Activated CD8-positive, alpha-beta memory T cell treated with anti-CD3 and anti-CD28 coated beads, Interleukin-2, amount 50 U/mL, for 24 hours (primary cell): Measurements from ENCODE around the gene UBE2E1.
"Not testable (repeated sequence)": the region's sequence is repeated elsewhere in the genome, so short reads cannot be mapped to it uniquely, and the experiment has no call there.

Source experiments
- DNase-seq: peaks from one replicate; pipeline ENCODE4 v3.0.0-alpha.2; 2020; ENCODE audit errors: extremely low read depth

UBE2E1 gene

DNA sequence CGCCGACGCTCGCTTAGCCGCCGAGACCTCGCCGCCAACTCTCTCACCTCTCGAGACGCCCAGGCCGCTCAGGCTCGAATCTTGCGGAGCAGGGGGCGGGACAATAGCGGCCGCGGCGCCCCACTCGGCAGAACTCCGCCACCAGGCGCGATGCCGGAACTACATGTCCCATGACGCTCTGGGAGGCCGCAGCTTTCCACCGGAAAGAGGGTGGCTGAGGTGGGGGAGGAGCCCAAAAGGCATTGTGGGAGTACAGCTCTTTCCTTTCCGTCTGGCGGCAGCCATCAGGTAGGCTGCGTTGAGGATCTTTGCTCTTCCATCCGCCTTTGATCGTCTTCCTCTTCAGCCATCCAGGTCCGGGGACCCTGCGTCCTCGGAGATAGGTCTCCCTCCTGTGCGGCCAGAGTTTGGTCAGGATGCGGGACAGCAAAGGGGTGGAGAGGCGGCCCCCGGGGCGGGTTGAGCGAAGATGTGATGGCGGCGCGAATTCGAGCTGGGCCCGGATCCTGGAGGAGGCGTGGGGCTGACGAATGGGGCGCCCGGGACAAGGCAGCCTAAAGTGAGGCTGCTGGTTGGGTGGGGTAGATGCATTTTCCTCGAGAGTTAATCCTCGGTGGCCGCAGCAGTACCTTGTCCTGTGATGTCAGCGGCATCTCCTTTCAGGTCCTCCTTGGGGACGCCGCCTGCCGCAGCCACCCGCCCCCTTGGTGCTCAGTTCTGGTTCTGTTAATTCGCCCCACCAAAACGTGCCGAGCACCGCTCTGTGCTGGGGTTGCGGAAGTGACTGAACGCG is 111.3 kb downstream of the UBE2E1 start, which contains the start of the genes NKIRAS1 and RPL15:
Gene NKIRAS1, minus strand, starts transcription at position 105 of the 793 bp plus-strand sequence. CDS start 6,086 bp downstream, outside the sequence.
Gene RPL15, plus strand, starts transcription at position 247 of the 793 bp plus-strand sequence. CDS start 728 bp downstream, outside the sequence.
- peak; percentile 94 for DNase-seq

DNA sequence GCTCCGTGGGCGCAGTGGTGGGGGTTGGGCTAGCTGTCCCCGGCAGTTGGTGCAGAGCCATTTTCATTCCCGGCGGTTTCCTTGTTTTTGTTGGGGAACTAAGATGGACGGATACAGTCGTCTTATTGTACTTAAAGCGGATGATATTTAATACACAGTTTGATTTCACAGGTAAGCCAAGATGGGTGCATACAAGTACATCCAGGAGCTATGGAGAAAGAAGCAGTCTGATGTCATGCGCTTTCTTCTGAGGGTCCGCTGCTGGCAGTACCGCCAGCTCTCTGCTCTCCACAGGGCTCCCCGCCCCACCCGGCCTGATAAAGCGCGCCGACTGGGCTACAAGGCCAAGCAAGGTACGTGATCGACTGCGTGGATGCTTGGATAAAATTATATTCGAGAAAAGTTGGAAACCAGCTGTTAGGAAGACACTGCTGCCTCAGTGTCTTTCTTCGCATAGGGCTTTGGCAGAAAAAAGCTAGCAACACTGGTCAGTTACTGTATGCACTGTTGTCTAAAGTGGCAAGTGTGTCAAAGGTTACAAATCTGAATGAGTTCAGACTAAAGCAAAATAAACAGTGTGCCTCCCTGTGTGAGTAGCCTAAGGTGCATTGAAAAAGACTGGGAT is 112.0 kb downstream of the UBE2E1 start:
- DNase-seq, result not testable (repeated sequence)

- not testable (repeated sequence) for DNase-seq
These were observed 112.6 kb downstream of the UBE2E1 start for GRCh38 chr3:23918331-23918730.

- no peak for DNase-seq
These were observed 113.9 kb downstream of the UBE2E1 start for GRCh38 chr3:23919628-23920027.

DNA sequence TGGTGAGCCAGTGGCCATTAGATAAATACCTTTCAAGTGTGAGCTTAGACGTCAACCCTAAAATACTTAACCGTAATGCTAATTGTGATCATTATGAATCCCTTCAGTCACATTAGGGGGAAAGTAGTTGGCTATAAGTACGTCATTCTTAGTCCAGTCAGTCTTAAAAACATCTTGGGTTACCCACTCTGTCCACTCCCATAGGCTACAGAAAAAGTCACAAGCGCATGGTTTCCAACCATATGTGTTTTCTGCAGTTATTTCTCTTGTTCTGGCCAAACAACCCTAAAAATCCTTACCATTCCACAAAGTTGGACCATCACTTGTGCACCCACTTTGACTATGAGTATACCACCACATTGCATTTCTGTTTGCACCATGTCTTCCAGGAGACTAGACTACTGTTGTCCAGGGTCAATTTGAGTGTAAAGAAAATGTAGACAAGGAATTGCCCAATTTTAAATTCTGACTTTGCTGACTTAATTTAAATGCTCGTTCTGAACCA is 114.4 kb downstream of the UBE2E1 start:
- no peak for DNase-seq

DNA sequence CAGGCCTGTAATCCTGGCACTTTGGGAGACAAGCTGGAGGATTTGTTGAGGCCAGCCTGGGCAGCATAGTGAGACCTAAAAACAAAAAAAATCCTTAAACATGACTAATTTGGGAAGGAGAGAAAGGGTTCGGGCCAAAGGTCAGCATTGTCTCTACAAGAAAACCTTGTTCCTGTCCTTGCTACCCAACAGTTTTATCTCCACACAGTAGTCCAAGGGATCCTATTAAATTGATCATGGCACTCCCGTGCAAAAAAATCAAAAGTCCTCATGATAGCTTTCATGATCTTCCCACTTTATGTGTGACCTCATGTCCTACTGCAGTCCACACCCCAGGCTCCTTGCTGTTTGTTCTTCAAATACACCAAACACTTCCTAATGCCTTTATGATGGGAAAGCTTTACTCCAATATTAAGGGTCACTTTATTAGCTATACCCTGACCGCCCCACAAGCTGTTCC is 115.3 kb downstream of the UBE2E1 start:
- DNase-seq, result no peak

DNA sequence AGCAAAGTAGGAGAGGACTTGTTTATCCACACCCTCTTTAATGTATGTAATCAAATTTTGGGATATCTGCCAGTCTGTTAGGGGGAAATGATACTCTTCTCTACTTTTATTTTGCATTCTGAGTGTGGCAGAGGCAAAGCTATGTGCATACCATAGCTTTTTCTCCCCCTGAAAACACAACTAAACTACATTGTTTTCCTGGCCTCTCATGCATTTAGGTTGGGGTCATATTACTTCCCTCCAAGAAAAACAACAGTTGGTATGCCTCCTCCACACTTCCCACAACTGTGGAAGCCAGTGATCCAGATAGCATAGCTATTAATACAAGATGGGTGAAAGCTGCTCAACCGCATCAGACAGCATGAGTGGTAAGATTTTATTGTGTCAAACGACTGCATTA is 118.0 kb downstream of the UBE2E1 start:
- DNase-seq, result no peak

GRCh38 chr3:23926246-23926645 is 120.5 kb downstream of the UBE2E1 start:
- no peak for DNase-seq

GRCh38 chr3:23926736-23927135 is 121.0 kb downstream of the UBE2E1 start:
- DNase-seq, result no peak

GRCh38 chr3:23928524-23928923 is 122.8 kb downstream of the UBE2E1 start:
- no peak for DNase-seq

- DNase-seq, result no peak
These were observed 125.8 kb downstream of the UBE2E1 start for GRCh38 chr3:23931597-23931996.

- no peak for DNase-seq
These were observed 126.8 kb downstream of the UBE2E1 start for GRCh38 chr3:23932571-23932970.

- DNase-seq, result no peak
These were observed 128.5 kb downstream of the UBE2E1 start for GRCh38 chr3:23934253-23934652.

GRCh38 chr3:23937296-23937695 is 131.5 kb downstream of the UBE2E1 start:
- no peak for DNase-seq

GRCh38 chr3:23938688-23939087 is 132.9 kb downstream of the UBE2E1 start:
- DNase-seq, result no peak

DNA sequence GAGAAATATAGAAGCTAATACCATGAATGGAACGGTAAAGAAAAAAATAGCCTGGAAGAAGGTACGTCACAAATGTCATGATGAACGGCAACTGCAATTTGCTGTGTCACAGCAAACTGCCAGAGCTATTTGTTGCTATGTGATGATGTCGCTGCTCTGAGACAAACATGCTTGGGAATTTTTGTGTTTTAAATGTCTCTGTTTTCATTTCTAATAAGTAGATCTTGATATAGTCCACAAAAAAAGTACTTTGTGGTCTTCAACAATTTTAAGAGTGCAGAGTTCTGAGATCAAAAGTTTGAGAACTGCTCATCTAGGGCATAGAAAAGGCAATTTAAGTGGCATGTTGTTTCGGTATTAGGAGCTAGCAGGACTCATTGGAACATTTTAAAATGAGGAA is 135.0 kb downstream of the UBE2E1 start:
- no peak for DNase-seq
